GM12874 (cell line): ENCODE results near the gene FTCDNL1.

Source experiments
- TF ChIP-seq, protein P1 (sequence below): IDR thresholded peaks from 2 replicates; pipeline ENCODE4 v1.5.1; 2011; ENCODE audit warnings: low read depth, mild to moderate bottlenecking, control low read depth, low read length, moderate library complexity; ENCODE audit not compliant: insufficient read depth

Gene FTCDNL1

GRCh38 chr2:199850718-199851500, at the start of gene FTCDNL1:
FTCDNL1 (minus strand) TSS chr2:199851192; CDS start chr2:199848962, 2,230 bp downstream.
- TF ChIP-seq, protein P1, sequence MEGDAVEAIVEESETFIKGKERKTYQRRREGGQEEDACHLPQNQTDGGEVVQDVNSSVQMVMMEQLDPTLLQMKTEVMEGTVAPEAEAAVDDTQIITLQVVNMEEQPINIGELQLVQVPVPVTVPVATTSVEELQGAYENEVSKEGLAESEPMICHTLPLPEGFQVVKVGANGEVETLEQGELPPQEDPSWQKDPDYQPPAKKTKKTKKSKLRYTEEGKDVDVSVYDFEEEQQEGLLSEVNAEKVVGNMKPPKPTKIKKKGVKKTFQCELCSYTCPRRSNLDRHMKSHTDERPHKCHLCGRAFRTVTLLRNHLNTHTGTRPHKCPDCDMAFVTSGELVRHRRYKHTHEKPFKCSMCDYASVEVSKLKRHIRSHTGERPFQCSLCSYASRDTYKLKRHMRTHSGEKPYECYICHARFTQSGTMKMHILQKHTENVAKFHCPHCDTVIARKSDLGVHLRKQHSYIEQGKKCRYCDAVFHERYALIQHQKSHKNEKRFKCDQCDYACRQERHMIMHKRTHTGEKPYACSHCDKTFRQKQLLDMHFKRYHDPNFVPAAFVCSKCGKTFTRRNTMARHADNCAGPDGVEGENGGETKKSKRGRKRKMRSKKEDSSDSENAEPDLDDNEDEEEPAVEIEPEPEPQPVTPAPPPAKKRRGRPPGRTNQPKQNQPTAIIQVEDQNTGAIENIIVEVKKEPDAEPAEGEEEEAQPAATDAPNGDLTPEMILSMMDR = peak; percentile 58

DNA sequence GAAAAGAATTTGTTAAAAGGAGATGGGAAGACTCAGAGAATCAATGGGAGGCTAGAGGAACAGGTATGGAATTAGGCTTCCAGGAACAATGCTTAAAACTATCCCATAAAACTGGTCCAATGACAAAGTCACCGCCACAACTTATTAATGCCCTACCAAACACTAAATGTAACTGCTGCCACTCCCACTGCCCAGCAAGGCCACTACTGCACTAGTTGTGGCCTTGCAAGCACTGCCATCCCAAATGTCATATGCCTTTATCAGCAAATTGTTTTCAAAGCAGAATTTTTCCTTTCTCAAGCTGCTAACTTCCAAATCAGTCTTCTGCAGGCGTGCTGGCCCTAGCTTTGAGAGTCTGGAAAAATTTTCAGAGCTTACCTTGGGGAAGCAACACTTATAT, 45.6 kb upstream of the FTCDNL1 start:
- TF ChIP-seq, protein P1 = no peak

DNA sequence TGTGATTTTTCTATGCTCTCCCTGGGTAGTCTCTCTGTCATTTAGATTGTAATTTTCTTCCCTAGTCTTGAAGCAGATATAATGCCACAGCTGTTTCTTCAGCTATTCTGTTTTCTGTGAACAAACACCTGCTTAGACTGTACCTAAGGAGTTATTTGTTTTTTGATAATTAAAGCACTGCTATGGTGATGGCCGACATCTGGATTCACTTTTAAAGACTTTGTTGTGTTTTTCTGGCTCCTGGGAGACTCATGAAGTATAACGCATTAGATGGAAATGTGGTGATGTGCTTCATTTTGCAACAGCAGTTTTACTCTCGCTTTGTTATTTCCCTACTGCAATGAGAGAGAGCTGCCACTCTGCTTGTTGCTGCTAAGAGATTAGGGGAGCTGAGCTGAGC, 44.4 kb upstream of the FTCDNL1 start:
- TF ChIP-seq, protein P1 = no peak

DNA sequence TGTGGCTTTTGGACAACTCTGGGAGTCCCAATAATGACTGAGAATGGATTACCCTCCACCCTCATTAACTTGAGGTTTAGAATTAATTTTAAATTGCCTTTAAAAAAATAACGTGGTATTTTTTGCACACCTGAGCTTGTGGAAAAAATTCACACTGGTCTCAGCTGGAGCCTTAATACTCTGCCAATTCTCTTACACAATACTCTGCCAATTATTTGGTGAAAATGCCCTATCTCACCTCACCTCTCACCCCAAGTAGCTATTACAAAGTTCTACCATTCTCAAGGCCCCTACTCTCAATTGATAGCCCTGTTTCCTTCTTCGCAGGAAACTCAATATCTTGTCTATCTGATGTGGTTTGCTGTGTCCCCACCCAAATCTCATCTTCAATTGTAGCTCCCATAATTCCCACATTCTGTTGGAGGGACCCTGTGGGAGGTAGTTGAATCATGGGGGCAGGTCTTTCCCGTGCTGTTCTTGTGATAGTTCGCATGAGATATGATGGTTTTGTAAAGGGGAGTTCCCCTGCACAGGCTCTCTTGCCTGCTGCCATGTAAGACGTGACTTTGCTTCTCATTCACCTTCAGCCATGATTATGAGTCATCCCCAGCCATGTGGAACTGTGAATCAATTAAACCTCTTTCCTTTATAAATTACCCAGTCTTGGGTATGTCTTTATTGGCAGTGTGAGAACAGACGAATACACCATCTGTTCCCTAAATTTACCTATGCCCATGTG, 32.7 kb upstream of the FTCDNL1 start:
- TF ChIP-seq, protein P1 = no peak

- TF ChIP-seq, protein P1 = no peak
These were observed 31.7 kb upstream of the FTCDNL1 start for GRCh38 chr2:199882667-199883066.

GRCh38 chr2:199875400-199875799, 24.4 kb upstream of the FTCDNL1 start:
- TF ChIP-seq, protein P1 = no peak

GRCh38 chr2:199874209-199874608, 23.2 kb upstream of the FTCDNL1 start:
- TF ChIP-seq, protein P1 = no peak
